Right kidney (tissue), 9 donors: ENCODE data around the gene ATXN8OS.
A peak's percentile ranks its signal among the peaks of the same experiment; 100 is the strongest.
"Not testable (repeated sequence)": the region's sequence is repeated elsewhere in the genome, so short reads cannot be mapped to it uniquely, and the experiment has no call there.

Experiments used
- DNase-seq: peaks from one replicate; pipeline ENCODE4 v3.0.0-alpha.2; 2016
- long read RNA-seq, 8 donors: transcript quantifications; one replicate each; lab custom pipeline, GENCODE V29; 2026

The ATXN8OS gene
- long read RNA-seq, donor 1: 0 reads
- long read RNA-seq, donor 2: 0 reads
- long read RNA-seq, donor 3: 0 reads
- long read RNA-seq, donor 4: 0 reads
- long read RNA-seq, donor 5: 0 reads
- long read RNA-seq, donor 6: 0 reads
- long read RNA-seq, donor 7: 0 reads
- long read RNA-seq, donor 8: 0 reads

GRCh38 chr13:70107498-70108281, at the start of gene ATXN8OS:
ATXN8OS (plus strand) TSS chr13:70107826.
- peak; percentile 62 for DNase-seq

DNA sequence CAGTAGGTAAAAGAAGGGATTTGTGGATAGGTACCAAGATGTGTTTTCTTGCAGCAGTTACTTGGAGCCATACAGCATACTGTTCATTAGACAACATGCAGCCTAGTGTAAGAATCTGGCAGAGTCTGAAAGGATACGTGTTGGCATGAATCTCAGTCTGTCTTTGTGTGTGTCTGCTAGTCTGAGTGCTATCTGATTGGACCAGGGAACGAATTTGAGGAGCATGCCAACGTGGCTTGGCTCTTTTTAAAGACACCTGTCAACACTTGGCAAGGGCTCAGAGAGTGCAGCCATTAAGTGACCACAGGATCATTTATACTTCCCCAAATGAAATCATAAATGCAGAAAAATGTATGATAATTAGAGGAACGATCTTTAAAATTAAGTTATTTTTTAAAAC, 27.6 kb upstream of the ATXN8OS start:
- no peak for DNase-seq

GRCh38 chr13:70087247-70087646, 20.4 kb upstream of the ATXN8OS start:
- DNase-seq: no peak

DNA sequence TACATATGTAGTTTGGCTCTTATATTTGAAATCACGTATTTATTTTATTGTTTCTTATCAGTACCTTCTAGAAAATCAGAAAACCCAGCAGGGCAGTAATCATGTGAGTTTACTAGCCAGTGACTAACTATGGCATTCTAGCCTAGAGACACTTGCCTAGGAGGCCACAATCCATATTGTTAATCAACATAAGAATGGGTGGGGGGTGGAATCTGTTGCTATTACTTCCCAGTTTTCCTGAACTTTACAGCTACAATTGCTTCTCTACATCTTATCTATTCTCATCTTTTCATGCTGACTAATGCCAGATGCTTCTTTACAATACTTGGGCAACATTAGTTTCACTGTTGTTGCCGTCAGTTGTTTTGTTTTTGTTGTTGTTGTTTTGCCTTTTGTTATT, 18.7 kb upstream of the ATXN8OS start:
- DNase-seq: no peak

- no peak for DNase-seq
These were observed 17.4 kb upstream of the ATXN8OS start for GRCh38 chr13:70090036-70090723.

DNA sequence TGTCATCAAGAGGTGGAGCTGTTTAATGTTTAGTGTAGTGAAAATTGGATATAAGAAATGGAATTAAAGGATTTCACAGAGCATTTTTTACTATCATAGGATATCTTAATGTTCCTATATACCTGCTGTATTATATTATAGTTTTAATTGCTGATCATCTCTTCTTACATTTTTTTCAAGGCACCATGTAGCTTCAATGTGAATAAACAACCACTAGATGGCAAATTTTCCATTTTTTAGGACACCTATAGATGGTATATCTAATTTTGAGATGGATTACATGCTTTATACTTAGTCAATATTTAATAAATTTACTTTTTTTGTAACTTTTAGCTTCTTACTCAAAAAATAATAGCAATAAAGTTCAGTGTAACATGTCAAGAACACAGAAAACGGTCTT, 9.0 kb upstream of the ATXN8OS start:
- DNase-seq: no peak

DNA sequence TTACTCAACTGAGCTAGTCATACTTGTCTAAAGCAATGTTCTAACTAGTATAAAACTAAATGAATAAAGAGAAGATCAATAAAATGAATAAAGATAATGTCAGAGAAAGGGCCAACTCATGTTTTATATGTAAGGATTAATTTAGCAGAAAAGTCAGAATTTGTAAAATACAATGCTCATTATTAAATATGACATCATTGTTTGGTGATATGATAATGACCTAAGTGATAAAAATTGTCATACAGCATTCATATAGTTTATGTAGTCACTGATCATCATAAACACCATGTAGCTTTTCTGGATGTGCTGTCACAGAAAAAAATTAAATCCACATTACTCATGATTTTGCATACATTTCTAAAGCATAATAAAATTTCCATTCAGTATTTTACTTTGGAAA, 3.1 kb upstream of the ATXN8OS start:
- no peak for DNase-seq

- no peak for DNase-seq
These were observed 515 bp upstream of the ATXN8OS start for GRCh38 chr13:70107125-70107497.

- peak; percentile 26 for DNase-seq
These were observed 905 bp downstream of the ATXN8OS start, which contains the start of gene KLHL1 for GRCh38 chr13:70108356-70109105. KLHL1 (minus strand) TSS chr13:70108452; CDS start chr13:70107699, 753 bp downstream.

DNA sequence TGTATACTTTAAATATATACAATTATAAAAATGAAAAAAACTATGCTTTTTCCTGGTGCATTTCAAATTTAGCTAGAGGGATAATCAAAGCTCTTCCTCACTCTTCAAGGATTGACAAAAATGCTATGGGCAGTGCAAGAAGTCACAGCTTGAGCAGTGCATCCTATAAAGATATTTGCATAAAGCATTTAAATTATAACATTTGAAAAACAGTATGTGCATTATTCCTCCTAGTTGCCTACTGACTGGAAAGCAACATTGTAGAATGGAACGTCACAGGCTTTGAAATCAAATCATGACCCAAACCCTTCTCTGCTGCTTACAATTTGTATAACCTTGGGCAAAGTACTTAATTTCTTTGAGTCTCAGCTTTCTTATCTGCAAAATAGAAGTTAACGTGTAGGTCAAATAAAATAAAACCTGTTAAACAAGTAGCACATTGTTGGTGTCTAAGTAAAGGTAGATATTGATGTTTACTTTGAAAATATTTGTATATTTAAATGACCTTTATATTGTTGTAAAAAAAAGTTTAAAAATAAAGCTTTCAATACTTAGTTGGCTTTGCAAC, 9.8 kb downstream of the ATXN8OS start:
- DNase-seq: no peak

DNA sequence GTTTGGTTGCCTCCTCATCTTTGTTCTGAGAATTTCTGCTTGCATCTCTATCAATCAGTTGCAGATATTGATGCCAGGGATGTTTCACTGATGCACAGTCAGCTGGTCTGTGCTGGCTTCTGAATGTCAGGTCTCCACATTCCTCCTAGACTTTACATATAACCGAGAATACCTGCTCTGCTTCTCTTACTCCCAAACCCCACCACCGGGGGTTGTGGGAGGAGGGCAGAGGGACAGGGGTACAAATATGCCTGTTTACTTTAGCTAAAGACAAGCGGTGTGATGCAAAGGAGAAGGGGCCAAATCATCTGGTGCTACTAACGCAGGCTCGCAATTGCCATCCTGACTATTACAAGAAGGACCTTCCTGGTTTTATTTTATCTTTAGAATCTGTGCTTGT, 18.1 kb downstream of the ATXN8OS start:
- no peak for DNase-seq

- no peak for DNase-seq
These were observed 20.5 kb downstream of the ATXN8OS start for GRCh38 chr13:70128098-70128497.

DNA sequence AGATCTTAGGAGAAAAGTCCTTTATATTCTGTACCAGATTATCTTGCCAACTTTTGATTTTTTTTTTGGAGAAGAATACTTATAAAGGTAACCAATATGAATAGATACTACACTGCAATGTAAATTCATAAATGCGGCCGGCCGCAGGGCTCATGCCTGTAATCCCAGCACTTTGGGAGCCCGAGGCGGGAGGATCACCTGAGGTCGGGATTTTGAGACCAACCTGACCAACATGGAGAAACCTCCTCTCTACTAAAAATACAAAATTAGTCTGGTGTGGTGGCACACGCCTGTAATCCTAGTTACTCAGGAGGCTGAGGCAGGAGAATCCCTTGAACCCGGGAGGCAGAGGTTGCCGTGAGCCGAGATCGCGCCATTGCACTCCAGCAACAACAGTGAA, 35.0 kb downstream of the ATXN8OS start:
- not testable (repeated sequence) for DNase-seq

- DNase-seq: no peak
These were observed 54.5 kb downstream of the ATXN8OS start for GRCh38 chr13:70162141-70162540.

DNA sequence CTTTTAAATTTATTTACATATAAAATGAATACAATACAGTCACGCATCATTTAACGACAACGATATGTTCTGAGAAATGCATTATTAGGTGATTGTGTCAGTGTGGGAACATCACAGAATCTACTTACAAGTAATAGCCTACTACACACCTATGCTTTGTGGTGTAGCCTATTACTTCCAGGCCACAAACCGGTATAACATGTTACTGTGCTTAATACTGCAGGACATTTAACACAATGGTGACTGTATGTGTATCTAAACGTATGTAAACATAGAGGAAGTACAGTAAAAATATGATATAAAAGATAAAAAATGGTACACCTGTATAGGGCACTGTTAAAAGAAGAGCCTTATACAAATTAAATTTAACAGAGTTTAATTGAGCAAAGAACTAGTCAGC, 63.1 kb downstream of the ATXN8OS start:
- DNase-seq: no peak

DNA sequence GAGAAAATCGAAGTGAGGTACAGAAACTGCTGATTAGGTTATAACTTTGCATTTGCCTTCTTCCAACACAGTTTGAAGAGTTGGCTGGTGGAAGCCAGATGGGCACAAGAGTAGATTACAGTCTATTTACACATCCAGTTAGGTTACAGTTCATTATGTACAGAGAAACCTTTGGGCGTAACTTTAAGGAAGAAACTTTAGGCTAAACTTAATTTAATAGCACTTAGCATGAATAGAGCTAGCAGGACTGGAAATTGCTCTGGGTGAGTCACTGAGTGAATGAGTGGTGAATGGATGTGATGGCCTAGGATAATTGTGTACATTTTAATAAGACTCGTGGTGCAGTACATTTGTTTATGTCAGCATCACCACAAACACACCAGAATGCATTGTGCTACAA, 63.5 kb downstream of the ATXN8OS start:
- no peak for DNase-seq

DNA sequence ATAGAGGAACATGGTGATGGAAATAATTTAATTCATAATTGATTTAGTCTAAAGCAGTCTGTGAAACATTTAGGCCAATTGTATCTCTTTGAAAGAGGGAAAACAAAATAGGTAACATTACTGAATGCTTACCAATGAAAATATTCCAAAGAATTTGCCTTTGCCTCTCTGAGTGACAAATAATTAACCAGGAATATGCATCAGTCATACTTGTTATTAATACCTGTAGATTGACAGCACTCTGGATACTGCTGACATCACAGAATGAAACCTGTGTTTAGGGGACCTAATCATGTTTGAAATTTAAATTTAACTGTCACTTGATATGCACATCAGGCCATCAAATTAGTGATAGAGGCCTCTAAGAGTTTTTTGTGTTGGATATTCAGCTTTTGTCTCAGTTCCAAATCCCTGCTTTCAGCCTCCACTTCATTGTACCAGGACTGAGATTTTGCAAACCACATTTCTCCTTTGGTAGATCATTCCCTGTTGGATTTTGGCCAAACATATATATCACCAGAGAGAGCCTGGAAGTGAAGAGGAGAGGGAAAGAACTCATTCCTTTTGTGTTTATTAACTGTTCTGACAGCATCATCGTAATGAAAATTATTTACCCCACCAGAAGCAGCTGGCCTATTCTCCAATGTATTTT, 65.4 kb downstream of the ATXN8OS start:
- no peak for DNase-seq

- DNase-seq: no peak
These were observed 66.0 kb downstream of the ATXN8OS start for GRCh38 chr13:70173598-70173959.

DNA sequence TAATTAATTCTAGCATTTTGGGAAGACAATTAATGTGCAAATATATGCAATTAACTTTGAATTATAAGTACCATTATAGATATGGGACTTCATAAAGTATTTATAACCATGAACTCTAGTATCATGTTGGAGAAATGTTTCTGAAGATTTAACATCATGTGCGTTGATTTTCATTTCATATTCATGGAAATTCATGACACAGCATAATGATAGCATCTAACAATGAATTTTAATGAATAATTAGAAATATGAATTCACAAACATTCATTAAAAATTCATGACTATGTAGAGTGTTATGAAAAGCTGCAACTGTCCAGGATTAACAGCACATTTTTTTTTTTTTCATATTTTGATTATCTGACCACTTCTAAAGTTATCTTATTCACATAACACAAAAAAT, 70.7 kb downstream of the ATXN8OS start:
- DNase-seq: no peak
